LNCaP clone FGC (cell line): ENCODE data around the gene SYTL3.

Experiments used
- DNase-seq: peaks from one replicate; pipeline ENCODE4 v3.0.0-alpha.2; 2011; ENCODE audit warnings: low read depth
- H3K4me3 ChIP-seq: 2 replicates; pipeline ENCODE4 v1.5.1; 2011; ENCODE audit warnings: mild to moderate bottlenecking, low read depth, low read length, control low read depth
- CTCF ChIP-seq: IDR thresholded peaks from 2 replicates; pipeline ENCODE4 v1.5.1; 2012; ENCODE audit warnings: mild to moderate bottlenecking; ENCODE audit not compliant: control insufficient read depth, insufficient read depth; ENCODE audit errors: extremely low read depth

SYTL3 gene

DNA sequence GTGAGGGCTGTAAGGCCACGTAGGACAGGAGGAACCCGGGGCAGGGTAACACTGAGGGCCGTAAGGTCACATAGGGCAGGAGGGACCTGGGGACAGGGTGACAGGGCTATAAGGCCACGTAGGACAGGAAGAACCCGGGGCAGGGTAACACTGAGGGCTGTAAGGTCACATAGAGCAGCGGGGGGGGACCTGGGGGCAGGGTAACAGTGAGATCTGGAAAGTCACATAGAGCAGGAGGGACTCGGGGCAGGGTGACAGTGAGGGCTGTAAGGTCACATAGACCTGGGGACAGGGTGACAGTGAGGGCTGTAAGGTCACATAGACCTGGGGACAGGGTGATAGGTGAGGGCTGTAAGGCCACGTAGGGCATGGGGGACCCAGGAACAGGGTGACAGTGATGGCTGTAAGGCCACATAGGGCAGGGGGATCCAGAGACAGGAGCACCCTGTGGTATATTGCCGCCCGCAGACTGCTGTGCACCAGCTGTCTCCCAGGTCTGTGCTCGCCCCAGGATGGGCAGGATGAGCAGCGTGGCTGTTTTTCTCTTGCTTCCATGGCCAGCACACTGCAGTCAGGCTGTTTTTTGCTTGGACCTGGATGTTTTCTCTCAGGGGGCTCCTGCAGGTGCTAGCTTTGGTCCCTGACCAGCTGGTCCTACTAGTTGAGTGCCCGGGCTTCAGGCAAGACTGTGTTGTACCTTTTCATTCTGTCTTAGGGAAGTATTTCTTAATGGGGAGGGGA, 55.7 kb downstream of the SYTL3 start:
- no peak overlapping the region for H3K4me3 ChIP-seq
- no peak for TF ChIP-seq CTCF
- DNase-seq: no peak

- H3K4me3 ChIP-seq: no peak overlapping the region
- DNase-seq: peak; percentile 30
- TF ChIP-seq CTCF: peak; percentile 45
Measured at GRCh38 chr6:158706369-158706982, 56.6 kb downstream of the SYTL3 start.

DNA sequence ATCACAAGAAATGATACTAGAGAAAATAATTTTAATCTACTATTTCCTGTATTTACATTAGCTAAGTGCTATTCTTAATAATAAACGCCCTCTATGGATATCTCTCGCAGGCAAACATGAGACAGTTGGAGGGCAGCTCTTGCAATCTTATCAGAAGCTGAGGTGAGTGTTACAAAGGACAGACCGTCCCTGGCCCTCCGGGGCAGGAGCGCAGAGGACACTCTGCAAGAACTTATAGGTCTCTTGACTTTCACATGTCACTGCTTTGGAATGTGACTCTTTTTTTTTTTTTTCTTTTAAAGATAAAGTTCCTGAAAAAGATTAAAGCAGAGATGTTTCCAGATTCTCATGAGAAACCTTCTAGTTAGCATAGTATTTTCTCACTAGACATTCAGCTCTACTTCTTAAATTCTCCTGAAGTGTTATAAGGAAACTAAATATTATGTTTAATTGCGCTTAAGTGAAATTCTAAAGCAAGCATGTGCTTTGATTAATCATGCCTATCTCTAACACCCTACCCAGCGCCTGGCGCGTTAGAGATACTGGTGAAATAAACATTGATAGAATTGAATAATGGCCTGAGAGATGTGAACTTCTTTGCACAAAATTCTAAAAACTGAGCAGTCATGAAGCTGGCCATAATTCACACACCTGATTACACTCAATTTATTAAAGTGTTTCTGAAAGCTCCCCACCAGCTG, 57.4 kb downstream of the SYTL3 start:
- H3K4me3 ChIP-seq: no peak overlapping the region
- TF ChIP-seq CTCF: no peak
- peak; percentile 31 for DNase-seq

DNA sequence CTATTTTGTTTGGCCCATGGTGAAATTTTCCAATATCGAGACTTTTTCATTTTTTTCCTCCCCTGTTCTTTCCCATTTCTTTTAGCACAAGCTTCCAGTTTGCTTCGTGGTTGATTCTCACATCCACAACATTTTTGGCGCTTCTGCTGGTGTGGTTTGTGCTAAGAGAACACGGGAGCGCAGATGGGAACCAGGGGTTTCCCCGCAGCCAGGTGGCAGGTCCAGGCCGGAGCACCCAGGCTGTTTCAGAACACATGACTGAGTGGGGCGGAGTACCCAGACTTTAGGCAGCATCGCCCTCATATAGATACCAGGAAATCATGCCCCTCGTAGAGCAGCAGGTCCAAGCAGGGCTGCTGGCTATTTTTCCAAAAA, 58.0 kb downstream of the SYTL3 start:
- H3K4me3 ChIP-seq: no peak overlapping the region
- no peak for DNase-seq

DNA sequence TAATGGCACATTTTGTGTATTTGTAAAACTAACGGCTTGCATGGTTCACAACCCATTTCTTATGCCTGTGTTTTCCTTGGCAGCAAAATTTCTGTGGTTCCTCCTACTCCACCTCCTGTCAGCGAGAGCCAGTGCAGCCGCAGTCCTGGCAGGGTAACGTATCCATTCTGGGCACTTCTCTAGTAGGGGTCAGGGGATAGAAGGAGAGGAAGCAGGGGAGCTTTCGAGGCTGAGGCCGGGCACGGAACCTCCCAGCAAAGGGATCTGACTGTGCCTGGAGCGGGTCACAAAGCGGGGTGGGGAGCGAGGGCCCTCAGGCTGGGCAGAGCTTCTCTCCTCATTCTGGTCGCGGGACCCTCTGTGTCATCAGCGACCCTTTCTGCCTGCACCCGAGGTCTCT, 58.4 kb downstream of the SYTL3 start:
- no peak overlapping the region for H3K4me3 ChIP-seq
- no peak for DNase-seq
- TF ChIP-seq CTCF: no peak

More for the DNA sequence above, 58.0 kb downstream of the SYTL3 start:
- no peak for TF ChIP-seq CTCF

- H3K4me3 ChIP-seq: no peak overlapping the region
- TF ChIP-seq CTCF: no peak
- DNase-seq: no peak
Measured at GRCh38 chr6:158709809-158710208, 60.0 kb downstream of the SYTL3 start.
